Muscle of leg (tissue), 11 donors: ENCODE measurements around the gene OSBPL5. TPM values are rescaled to one million over a fixed set of nuclear protein-coding genes. Genes with fewer than 3 reads are reported as not detected.

Experiments
- DNase-seq: peaks from one replicate; pipeline ENCODE4 v3.0.0; 2013
- H3K27ac ChIP-seq: one replicate; pipeline ENCODE4 v1.5.1; 2013; ENCODE audit warnings: mild to moderate bottlenecking, low read length, control low read depth
- H3K27me3 ChIP-seq: one replicate; pipeline ENCODE4 v1.6.1; 2013; ENCODE audit warnings: low read length; ENCODE audit not compliant: control insufficient read depth, insufficient read depth
- H3K36me3 ChIP-seq: one replicate; pipeline ENCODE4 v1.6.1; 2013; ENCODE audit warnings: low read length; ENCODE audit not compliant: control insufficient read depth, insufficient read depth
- H3K4me1 ChIP-seq: one replicate; pipeline ENCODE4 v1.6.1; 2013; ENCODE audit warnings: low read length; ENCODE audit not compliant: control insufficient read depth, insufficient read depth
- H3K4me3 ChIP-seq: one replicate; pipeline ENCODE4 v1.5.1; 2013; ENCODE audit warnings: low read length, control low read depth
- H3K9me3 ChIP-seq: replicated peaks from 2 replicates; pipeline ENCODE4 v1.6.1; 2013; ENCODE audit warnings: low read depth, low read length; ENCODE audit not compliant: control insufficient read depth
- WGBS: methylation state at CpG from one replicate; pipeline ENCODE4 v1.1.5; 2013; ENCODE audit warnings: missing lambda C conversion rate; ENCODE audit not compliant: insufficient coverage; 5-methylcytosine and 5-hydroxymethylcytosine counted together
- polyA plus RNA-seq, 8 donors: library from polyadenylated mRNA; unstranded; fragments of 120-200 nt; gene quantifications; one replicate each; pipeline versions ENCODE4 v1.2.1 to v1.2.3, GENCODE V29; 2013; ENCODE audit warnings: inconsistent platforms in 1 of 8, low replicate concordance in 1 of 8; ENCODE audit not compliant: insufficient read length in 8 of 8, insufficient read depth in 1 of 8
- total RNA-seq: library from RNA; stranded (reverse); fragments of 120-200 nt; gene quantifications from one replicate; pipeline ENCODE4 v1.2.4, GENCODE V29; 2013

OSBPL5 gene
- total and polyA plus RNA-seq, 9 donors, result 10.8 to 20.4 (median 16.2) TPM

DNA sequence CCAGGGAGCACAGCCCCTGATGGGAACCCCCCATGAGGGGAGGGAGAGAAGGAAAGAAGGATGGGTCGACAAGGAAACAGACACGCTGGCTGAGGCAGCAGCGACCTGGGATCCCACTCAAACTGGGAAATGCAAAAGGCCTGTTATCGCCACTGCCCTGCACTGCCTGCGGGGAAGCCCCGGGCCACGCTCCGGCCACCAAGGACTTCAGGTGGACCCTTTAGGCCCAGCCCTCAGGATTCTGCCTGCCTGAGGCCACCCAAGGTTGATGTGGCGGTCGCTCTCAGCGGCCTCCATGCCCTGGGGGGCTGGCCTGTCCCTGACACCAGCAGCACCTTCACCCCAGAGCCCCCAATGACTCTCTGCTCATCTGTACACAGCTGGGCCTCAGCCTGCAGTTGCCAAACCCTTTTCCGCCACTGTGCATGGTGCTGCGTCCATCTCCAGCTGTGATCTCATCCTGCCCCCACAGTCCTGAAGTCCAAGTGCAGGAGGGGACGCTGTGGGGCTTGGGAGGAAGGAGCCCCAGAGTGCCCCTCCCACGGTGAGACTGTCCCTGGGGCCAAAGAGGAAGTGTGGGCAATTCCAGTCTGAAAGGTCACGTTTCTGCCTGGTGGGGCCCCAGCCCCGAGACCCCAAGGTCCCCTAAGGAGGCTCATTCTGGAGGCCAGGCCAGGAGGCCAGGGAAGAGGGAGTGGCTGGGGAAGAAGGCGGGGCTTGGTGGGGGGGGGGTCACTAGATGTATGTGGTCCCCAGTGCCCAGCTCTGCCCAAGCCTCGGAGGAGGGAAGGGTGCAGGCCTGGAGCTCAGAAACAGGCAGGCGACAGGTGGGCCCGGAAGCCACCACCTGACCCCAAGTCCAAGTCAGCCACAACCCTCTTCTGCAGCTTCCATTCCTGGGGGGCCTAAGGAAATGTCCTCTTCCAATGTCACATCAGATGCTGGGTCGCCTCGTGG lies 31.6 kb downstream of the OSBPL5 start:
- no peaks in the 10 kb centered on the region for H3K27me3 ChIP-seq
- H3K9me3 ChIP-seq, result no peaks in the 10 kb centered on the region
- peaks cover 40% of the 10 kb centered on the region for H3K4me1 ChIP-seq
- 76% methylated on average over 18 of the region's 23 CpGs for WGBS
- no peaks in the 10 kb centered on the region for H3K36me3 ChIP-seq
- no peak overlapping the region for H3K4me3 ChIP-seq
- no peak overlapping the region for H3K27ac ChIP-seq
- DNase-seq, result no peak

GRCh38 chr11:3132831-3133260 lies 32.3 kb downstream of the OSBPL5 start:
- peaks cover 37% of the 10 kb centered on the region for H3K4me1 ChIP-seq
- no peaks in the 10 kb centered on the region for H3K36me3 ChIP-seq
- 62% methylated on average over 4 of the region's 8 CpGs for WGBS
- H3K4me3 ChIP-seq, result no peak overlapping the region
- no peaks in the 10 kb centered on the region for H3K27me3 ChIP-seq
- no peak overlapping the region for H3K27ac ChIP-seq
- H3K9me3 ChIP-seq, result no peaks in the 10 kb centered on the region
- no peak for DNase-seq

DNA sequence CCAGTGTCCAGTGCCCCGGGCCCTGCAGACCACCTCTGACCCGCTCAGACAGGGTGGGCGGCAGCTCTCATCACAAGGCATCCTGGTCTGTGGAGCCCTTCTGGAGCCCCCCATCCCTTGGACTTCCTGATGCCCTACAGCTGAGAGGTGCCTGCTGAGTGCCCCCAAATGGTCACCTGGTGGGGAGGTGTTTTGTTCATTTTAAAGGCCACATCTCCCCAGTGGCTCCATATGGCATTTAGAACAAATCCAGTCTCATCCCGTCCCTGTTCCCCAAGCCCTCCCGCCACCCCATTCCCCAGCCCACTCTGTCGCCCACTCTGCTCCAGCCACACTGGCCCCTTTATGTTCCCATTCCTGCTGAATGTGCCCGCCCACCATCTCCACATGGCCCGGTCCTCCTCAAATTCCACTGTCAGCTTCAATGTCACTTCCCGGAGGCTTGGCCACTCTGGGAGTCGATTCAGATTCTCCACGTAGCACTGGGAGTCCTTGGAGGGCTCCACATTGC lies 32.8 kb downstream of the OSBPL5 start:
- no peak for DNase-seq
- Histone ChIP-seq H3K27me3 (no peaks in the 10 kb centered on the region), H3K27ac (no peak overlapping the region), H3K4me3 (no peak overlapping the region), H3K4me1 (peaks cover 40% of the 10 kb centered on the region), H3K9me3 (no peaks in the 10 kb centered on the region), H3K36me3 (no peaks in the 10 kb centered on the region)
- 88% methylated on average over 11 of the region's 11 CpGs for WGBS

GRCh38 chr11:3131330-3131941 lies 33.7 kb downstream of the OSBPL5 start:
- no peak overlapping the region for H3K4me3 ChIP-seq
- peaks cover 2% of the 10 kb centered on the region for H3K36me3 ChIP-seq
- H3K4me1 ChIP-seq, result peaks cover 44% of the 10 kb centered on the region
- no peak for DNase-seq
- no peaks in the 10 kb centered on the region for H3K27me3 ChIP-seq
- 92% methylated on average over 2 of the region's 2 CpGs for WGBS
- H3K9me3 ChIP-seq, result no peaks in the 10 kb centered on the region
- H3K27ac ChIP-seq, result no peak overlapping the region

DNA sequence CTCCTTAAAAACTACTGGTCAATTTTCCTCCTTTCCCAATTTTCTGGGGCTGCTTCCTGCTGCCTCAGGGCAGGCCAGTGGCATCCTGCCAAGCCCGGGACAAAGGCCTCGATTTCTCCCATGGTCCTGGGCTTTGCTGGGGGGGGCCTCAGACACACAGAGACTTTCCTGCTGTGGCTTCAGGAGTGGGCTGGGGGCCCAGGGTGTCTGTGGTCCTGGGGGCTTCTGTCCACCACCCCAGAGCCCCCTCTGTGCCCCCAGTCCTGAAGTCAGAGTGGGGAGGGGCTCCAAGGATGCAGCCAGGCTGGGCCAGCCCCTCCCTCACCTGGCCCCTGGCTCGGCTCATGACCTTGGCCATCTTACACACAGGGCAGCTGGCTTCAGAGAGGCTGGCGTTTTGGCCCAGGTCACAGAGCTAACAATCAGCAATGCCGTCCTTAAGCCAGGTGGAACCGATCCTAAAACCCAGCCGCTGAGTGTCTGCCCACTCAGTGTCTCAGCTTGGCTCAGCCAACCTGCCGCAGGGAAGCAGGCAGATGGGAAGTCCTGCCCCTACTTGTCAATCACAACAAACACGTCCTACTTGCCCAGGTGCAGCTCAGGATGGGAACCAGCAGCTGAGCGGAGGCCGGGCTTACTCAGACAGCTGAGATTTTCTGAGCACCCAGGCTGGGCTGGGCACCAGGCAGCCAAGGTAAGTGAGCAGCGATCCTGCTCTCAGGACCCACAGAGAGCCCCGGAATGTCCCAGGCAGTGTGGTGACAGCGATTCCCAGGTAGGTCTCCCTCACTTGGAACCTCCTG lies 34.6 kb downstream of the OSBPL5 start:
- DNase-seq, result no peak
- no peak overlapping the region for H3K4me3 ChIP-seq
- WGBS, result 70% methylated on average over 11 of the region's 14 CpGs
- H3K27me3 ChIP-seq, result no peaks in the 10 kb centered on the region
- H3K9me3 ChIP-seq, result no peaks in the 10 kb centered on the region
- peaks cover 34% of the 10 kb centered on the region for H3K4me1 ChIP-seq
- peaks cover 9% of the 10 kb centered on the region for H3K36me3 ChIP-seq
- no peak overlapping the region for H3K27ac ChIP-seq

- Histone ChIP-seq H3K4me3 (no peak overlapping the region), H3K9me3 (no peaks in the 10 kb centered on the region), H3K27me3 (no peaks in the 10 kb centered on the region), H3K27ac (no peak overlapping the region), H3K36me3 (peaks cover 16% of the 10 kb centered on the region), H3K4me1 (peaks cover 27% of the 10 kb centered on the region)
- 76% methylated on average over 17 of the region's 21 CpGs for WGBS
- no peak for DNase-seq
These were observed 35.4 kb downstream of the OSBPL5 start for GRCh38 chr11:3129591-3130268.

DNA sequence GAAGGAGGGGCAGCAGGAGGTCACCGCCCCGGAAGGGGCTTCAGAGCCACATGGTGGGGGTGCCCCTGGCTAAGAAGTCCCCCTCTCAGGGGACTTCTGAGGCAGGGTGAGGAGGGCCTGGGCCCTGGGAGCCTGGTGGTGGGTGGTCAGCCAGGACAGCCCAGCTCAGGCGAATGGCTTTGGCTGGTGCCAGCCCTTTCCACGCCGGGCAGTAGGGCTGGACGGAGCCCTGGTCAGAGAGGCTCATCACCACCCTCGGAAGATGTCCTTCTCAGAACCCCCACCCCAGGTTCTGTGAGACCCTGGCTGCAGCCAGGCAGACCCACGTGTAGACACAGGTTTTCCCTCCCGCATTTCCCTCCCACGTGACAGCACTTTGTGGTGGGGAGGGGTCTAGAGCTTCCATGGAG lies 35.9 kb downstream of the OSBPL5 start:
- Histone ChIP-seq H3K36me3 (peaks cover 20% of the 10 kb centered on the region), H3K4me3 (no peak overlapping the region), H3K9me3 (no peaks in the 10 kb centered on the region), H3K4me1 (peaks cover 26% of the 10 kb centered on the region), H3K27ac (no peak overlapping the region), H3K27me3 (no peaks in the 10 kb centered on the region)
- WGBS, result 75% methylated on average over 2 of the region's 10 CpGs
- DNase-seq, result no peak

GRCh38 chr11:3128356-3129180 lies 36.5 kb downstream of the OSBPL5 start:
- Histone ChIP-seq H3K27ac (no peak overlapping the region), H3K9me3 (no peaks in the 10 kb centered on the region), H3K36me3 (peaks cover 25% of the 10 kb centered on the region), H3K27me3 (no peaks in the 10 kb centered on the region), H3K4me1 (peaks cover 22% of the 10 kb centered on the region), H3K4me3 (no peak overlapping the region)
- no peak for DNase-seq
- 81% methylated on average over 11 of the region's 19 CpGs for WGBS
